ENCODE data around the gene NAA20. TPM values are rescaled to one million over a fixed set of nuclear protein-coding genes. Genes with fewer than 3 reads are reported as not detected.

The NAA20 gene
- total and polyA plus RNA-seq, 2 of the 4 experiments (the other 2 are of a cell fraction): 35.7 to 58.8 TPM

DNA sequence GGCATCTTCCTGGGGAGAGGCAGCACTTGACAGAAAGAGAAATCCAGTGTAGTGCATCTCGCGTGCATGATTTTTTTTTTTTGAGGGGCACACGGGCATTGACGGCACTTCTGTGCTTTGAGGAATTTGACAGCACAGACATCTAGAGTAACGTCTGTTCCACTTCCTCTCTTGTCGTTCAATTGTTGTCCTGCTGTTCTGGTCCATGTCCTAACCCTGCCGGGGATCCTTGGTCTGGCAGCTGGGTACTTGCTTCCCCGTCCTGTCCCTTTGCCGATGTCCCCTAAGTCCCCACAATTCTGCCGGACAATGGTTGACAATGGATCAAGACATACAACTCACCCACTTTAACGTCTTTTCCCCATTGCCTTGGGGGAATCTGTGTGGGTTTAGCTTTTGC lies 46.0 kb upstream of the NAA20 start:
- 94% methylated on average over 3 of the region's 11 CpGs; no CpG with 5 or more reads in 1 of the 2 experiments for WGBS, 2 experiments (ENCODE audit: extremely low coverage in 2 of 2, insufficient read length in 1 of 2)
- no peak overlapping the region for H2BK5ac ChIP-seq (ENCODE audit: low read depth, low read length, poor library complexity, severe bottlenecking)
- H2BK120ac ChIP-seq (ENCODE audit: low read depth, low read length): no peak overlapping the region
- H3K4me2 ChIP-seq (ENCODE audit: low read depth, low read length): no peak overlapping the region
- H2BK20ac ChIP-seq (ENCODE audit: low read depth, low read length): no peak overlapping the region
- H3K27ac ChIP-seq (ENCODE audit: insufficient read depth, low read length): no peak overlapping the region
- in situ Hi-C loops (cut with MboI; ENCODE audit: low sequenced_read_pairs) (loop anchor here (10.0 kb wide), 1 partner anchor 186 kb away; no protein-coding TSS in a partner anchor), intact Hi-C loops (cut with micrococcal nuclease) (loop anchor here (10.0 kb wide), 1 partner anchor 156 kb away; no protein-coding TSS in a partner anchor), dilution Hi-C loops (cut with HindIII; ENCODE audit: low sequenced_read_pairs, unreplicated experiment) (no loop called here)
- no peak overlapping the region for H2AK9ac ChIP-seq (replicated peaks; ENCODE audit: low read depth, low read length, poor library complexity)
- H3K18ac ChIP-seq (ENCODE audit: low read depth, low read length): no peak overlapping the region
- no peak overlapping the region for H3K14ac ChIP-seq (replicated peaks; ENCODE audit: low read depth, low read length)
- H3K4ac ChIP-seq (ENCODE audit: low read depth, low read length): no peak overlapping the region
- H4K5ac ChIP-seq (ENCODE audit: low read depth, low read length): no peak overlapping the region
- H3K27me3 ChIP-seq (ENCODE audit: control insufficient read depth, insufficient read depth, low read length): no peaks in the 10 kb centered on the region
- peaks cover 22 to 77% of the 10 kb centered on the region in 2 experiments for H3K79me1 ChIP-seq (ENCODE audit: low read depth in 1 of 2, low read length in 2 of 2)
- H4K20me1 ChIP-seq (ENCODE audit: insufficient read depth, low read length): peaks cover 22% of the 10 kb centered on the region
- no peak overlapping the region for H3K9ac ChIP-seq (ENCODE audit: low read depth, low read length)
- ATAC-seq (ENCODE audit: low read depth): no peak
- ChIA-PET CTCF (interaction anchor here (0.6 kb wide), 1 partner anchor 1508 kb away, joined by 3 read pairs; no protein-coding TSS in a partner anchor), POLR2A (ENCODE audit: unreplicated experiment) (no interaction called here)
- H4K91ac ChIP-seq (ENCODE audit: insufficient read depth, low read depth, low read length): no peak overlapping the region
- no peak overlapping the region for H2AFZ ChIP-seq (replicated peaks; ENCODE audit: low read length, poor library complexity)
- DNase-seq: no peak
- H3K9me3 ChIP-seq (ENCODE audit: control insufficient read depth, insufficient read depth, low read length): no peaks in the 10 kb centered on the region
- peaks cover 27% of the 10 kb centered on the region for H3K9me1 ChIP-seq (ENCODE audit: insufficient read depth, low read length)
- no peak overlapping the region for H2AK5ac ChIP-seq (ENCODE audit: low read depth, low read length)
- no peak overlapping the region for H2BK15ac ChIP-seq (ENCODE audit: low read depth, low read length)
- H3K36me3 ChIP-seq (ENCODE audit: control insufficient read depth, insufficient read depth, low read length): peaks cover 31% of the 10 kb centered on the region
- no peak overlapping the region for H3K4me3 ChIP-seq (ENCODE audit: insufficient read depth, low read depth, low read length)
- no peak overlapping the region for H3K23ac ChIP-seq (ENCODE audit: low read depth, low read length)
- peaks cover 14% of the 10 kb centered on the region for H3K4me1 ChIP-seq (ENCODE audit: control insufficient read depth, insufficient read depth, low read length)
- H3K56ac ChIP-seq (ENCODE audit: extremely low read depth, insufficient read depth, low read length): no peak overlapping the region
- no peak overlapping the region for H4K8ac ChIP-seq (ENCODE audit: low read depth in 2 of 2, low read length in 2 of 2)
- TF ChIP-seq SMC3 (IDR thresholded peaks at IDR 0.05; ENCODE audit: low read depth, low read length): no peak
- TF ChIP-seq NFE2L2 (IDR thresholded peaks at IDR 0.05; ENCODE audit: low read depth, low read length): no peak
- TF ChIP-seq, protein P1, sequence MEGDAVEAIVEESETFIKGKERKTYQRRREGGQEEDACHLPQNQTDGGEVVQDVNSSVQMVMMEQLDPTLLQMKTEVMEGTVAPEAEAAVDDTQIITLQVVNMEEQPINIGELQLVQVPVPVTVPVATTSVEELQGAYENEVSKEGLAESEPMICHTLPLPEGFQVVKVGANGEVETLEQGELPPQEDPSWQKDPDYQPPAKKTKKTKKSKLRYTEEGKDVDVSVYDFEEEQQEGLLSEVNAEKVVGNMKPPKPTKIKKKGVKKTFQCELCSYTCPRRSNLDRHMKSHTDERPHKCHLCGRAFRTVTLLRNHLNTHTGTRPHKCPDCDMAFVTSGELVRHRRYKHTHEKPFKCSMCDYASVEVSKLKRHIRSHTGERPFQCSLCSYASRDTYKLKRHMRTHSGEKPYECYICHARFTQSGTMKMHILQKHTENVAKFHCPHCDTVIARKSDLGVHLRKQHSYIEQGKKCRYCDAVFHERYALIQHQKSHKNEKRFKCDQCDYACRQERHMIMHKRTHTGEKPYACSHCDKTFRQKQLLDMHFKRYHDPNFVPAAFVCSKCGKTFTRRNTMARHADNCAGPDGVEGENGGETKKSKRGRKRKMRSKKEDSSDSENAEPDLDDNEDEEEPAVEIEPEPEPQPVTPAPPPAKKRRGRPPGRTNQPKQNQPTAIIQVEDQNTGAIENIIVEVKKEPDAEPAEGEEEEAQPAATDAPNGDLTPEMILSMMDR (conservative IDR thresholded peaks at IDR 0.05; ENCODE audit: low read depth, low read length): no peak
- TF ChIP-seq, protein P2, sequence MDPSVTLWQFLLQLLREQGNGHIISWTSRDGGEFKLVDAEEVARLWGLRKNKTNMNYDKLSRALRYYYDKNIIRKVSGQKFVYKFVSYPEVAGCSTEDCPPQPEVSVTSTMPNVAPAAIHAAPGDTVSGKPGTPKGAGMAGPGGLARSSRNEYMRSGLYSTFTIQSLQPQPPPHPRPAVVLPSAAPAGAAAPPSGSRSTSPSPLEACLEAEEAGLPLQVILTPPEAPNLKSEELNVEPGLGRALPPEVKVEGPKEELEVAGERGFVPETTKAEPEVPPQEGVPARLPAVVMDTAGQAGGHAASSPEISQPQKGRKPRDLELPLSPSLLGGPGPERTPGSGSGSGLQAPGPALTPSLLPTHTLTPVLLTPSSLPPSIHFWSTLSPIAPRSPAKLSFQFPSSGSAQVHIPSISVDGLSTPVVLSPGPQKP (IDR thresholded peaks at IDR 0.05; ENCODE audit: borderline replicate concordance, low read depth, low read length): no peak
- TF ChIP-seq POLR2A (IDR thresholded peaks at IDR 0.05; ENCODE audit: low read depth, low read length): no peak
- TF ChIP-seq MAZ (IDR thresholded peaks at IDR 0.05; ENCODE audit: borderline replicate concordance, low read depth, low read length): no peak
- TF ChIP-seq, protein P3, sequence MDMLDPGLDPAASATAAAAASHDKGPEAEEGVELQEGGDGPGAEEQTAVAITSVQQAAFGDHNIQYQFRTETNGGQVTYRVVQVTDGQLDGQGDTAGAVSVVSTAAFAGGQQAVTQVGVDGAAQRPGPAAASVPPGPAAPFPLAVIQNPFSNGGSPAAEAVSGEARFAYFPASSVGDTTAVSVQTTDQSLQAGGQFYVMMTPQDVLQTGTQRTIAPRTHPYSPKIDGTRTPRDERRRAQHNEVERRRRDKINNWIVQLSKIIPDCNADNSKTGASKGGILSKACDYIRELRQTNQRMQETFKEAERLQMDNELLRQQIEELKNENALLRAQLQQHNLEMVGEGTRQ (IDR thresholded peaks at IDR 0.05; ENCODE audit: low read depth, low read length): no peak
- TF ChIP-seq CEBPB (IDR thresholded peaks at IDR 0.05; ENCODE audit: low read depth, low read length): no peak
- no peak for TF ChIP-seq RAD21 (IDR thresholded peaks at IDR 0.05; ENCODE audit: low read length)
- no TSS peak for BruUV-seq (replicated peaks)
